Heart right ventricle (tissue), 16 donors: ENCODE results near the gene CDR2L. TPM values are rescaled to one million over a fixed set of nuclear protein-coding genes. Genes with fewer than 3 reads are reported as not detected.

Experiments used
- ATAC-seq, 8 donors: fragments of 200-7000 bp; cut with Tn5 transposase; one replicate each; pipeline ENCODE4 v1.9.1; 2020; ENCODE audit warnings: mild to moderate bottlenecking in 8 of 8, moderate library complexity in 8 of 8, moderate number of reproducible peaks in 1 of 8
- DNase-seq, 2 donors: peaks; one replicate each; pipeline ENCODE4 v3.0.0-alpha.2; 2020
- H3K27ac ChIP-seq, 10 donors: fragments of 200-600 bp; sonication (generic) in 2 of 10; one replicate each; pipeline versions ENCODE4 v1.5.0 to v1.8.0; 2020 to 2022; ENCODE audit warnings: mild to moderate bottlenecking in 3 of 10
- H3K27me3 ChIP-seq, 7 donors: fragments of 200-600 bp; one replicate each; pipeline ENCODE4 v1.8.0; 2021 to 2022; ENCODE audit warnings: mild to moderate bottlenecking in 2 of 7
- H3K36me3 ChIP-seq, 9 donors: fragments of 200-600 bp; sonication (generic) in 1 of 9; one replicate each; pipeline versions ENCODE4 v1.5.0 to v1.8.0; 2020 to 2022; ENCODE audit warnings: mild to moderate bottlenecking in 2 of 9
- H3K4me1 ChIP-seq, 9 donors: fragments of 200-600 bp; sonication (generic) in 1 of 9; one replicate each; pipeline versions ENCODE4 v1.5.0 to v1.8.0; 2020 to 2022; ENCODE audit warnings: mild to moderate bottlenecking in 4 of 9
- H3K4me3 ChIP-seq, 10 donors: fragments of 200-600 bp; sonication (generic) in 2 of 10; one replicate each; pipeline versions ENCODE4 v1.5.0 to v1.8.0; 2020 to 2022; ENCODE audit warnings: mild to moderate bottlenecking in 7 of 10, moderate library complexity in 2 of 10
- H3K9me3 ChIP-seq, 11 donors: fragments of 200-600 bp in 10 of 11; sonication (generic) in 2 of 11; one replicate each; pipeline versions ENCODE4 v1.5.0 to v1.8.0; 2013 to 2022; ENCODE audit warnings: mild to moderate bottlenecking in 2 of 11, control low read depth in 1 of 11, moderate library complexity in 1 of 11
- WGBS, 2 donors: extraction: QIAGEN DNeasy Blood & Tissue Kit; methylation state at CpG; one replicate each; pipeline ENCODE4 v1.1.7; 2013; ENCODE audit warnings: inconsistent platforms in 1 of 2; 5-methylcytosine and 5-hydroxymethylcytosine counted together
- intact Hi-C, 10 donors: fragments of 100-400 bp; cut with DNase I; formaldehyde crosslinking; loops; one replicate each; pipeline versions ENCODE4 v1.11.1 to v1.14.2; 2022
- polyA plus RNA-seq, 2 donors: library from polyadenylated mRNA; stranded (reverse); fragments of 200-250 nt; gene quantifications; one replicate each; pipeline ENCODE4 v1.2.3, GENCODE V29; 2013
- total RNA-seq, 10 donors: library from RNA; stranded (reverse); fragmentation: NEBNext Ultra II Directional in 3 of 10; extraction: Animal tissue kit (Norgen Biotek cat#: 25700) in 3 of 10; gene quantifications; one replicate each; pipeline versions ENCODE4 v1.2.1 to v1.2.4, GENCODE V29; 2021 to 2023
- TF ChIP-seq, protein P1 (sequence below), 9 donors: fragments of 200-600 bp; sonication (generic) in 2 of 9; IDR thresholded peaks; one replicate each; pipeline versions ENCODE4 v1.5.0 to v1.8.0; 2021 to 2022; ENCODE audit warnings: antibody characterized with exemption in 9 of 9, mild to moderate bottlenecking in 5 of 9, moderate library complexity in 1 of 9
- donor health status: Arrhythmogenic right ventricular cardiomyopathy.
- donor health status: ischemic (EF 13 %, LVEDD 7.1; RV severe dilation, severe dysfunction).
- donor health status: healthy with polysubstance abuse.
- donor health status: DM: no; HTN: yes; CAD: no.
- donor health status: DM: no; HTN: no; CAD: no.
- donor health status: ischemic (EF 25% LVEDD 6.9; RV normal size, moderate dysfunction).
- donor health status: ischemic (EF 25% LVEDD 5.7; RV mildly dilated, moderate dysfunction).
- donor health status: healthy.
- donor health status: DM: yes; HTN: yes; CAD: no.
- donor health status: Ischemic cardiomyopathy.
- donor health status: ischemic (EF 35%, LVEDD 5.7; RV mildly dilated, moderate dysfunction).
- donor health status: nonischemic (EF 11% LVEDD 7.7; RV severe dilation, severe dysfunction).
- donor health status: DM: yes; HTN: yes; CAD: no.
- donor health status: PGD.
- donor health status: ischemic (EF 29% LVEDD 5.4; RV normal size, mild dysfunction).
- donor health status: nonischemic (EF 23%, LVEDD 6.1; RV moderate dilation, normal function).

CDR2L gene
- total and polyA plus RNA-seq, 12 donors = 8.5 to 25.3 (median 14.7) TPM

- 78 to 82% methylated on average over 24 of the region's 24 CpGs for WGBS, 2 donors
- Histone ChIP-seq H3K27ac (no peak overlapping the region), H3K27me3 (peaks cover 0 to 20% (median 0%) of the 10 kb centered on the region in 7 donors), H3K36me3 (peaks cover 0 to 38% (median 0%) of the 10 kb centered on the region in 9 donors), H3K4me3 (no peak overlapping the region), H3K4me1 (no peaks in the 10 kb centered on the region), H3K9me3 (no peaks in the 10 kb centered on the region)
- intact Hi-C loops = no loop called here
- TF ChIP-seq, protein P1, sequence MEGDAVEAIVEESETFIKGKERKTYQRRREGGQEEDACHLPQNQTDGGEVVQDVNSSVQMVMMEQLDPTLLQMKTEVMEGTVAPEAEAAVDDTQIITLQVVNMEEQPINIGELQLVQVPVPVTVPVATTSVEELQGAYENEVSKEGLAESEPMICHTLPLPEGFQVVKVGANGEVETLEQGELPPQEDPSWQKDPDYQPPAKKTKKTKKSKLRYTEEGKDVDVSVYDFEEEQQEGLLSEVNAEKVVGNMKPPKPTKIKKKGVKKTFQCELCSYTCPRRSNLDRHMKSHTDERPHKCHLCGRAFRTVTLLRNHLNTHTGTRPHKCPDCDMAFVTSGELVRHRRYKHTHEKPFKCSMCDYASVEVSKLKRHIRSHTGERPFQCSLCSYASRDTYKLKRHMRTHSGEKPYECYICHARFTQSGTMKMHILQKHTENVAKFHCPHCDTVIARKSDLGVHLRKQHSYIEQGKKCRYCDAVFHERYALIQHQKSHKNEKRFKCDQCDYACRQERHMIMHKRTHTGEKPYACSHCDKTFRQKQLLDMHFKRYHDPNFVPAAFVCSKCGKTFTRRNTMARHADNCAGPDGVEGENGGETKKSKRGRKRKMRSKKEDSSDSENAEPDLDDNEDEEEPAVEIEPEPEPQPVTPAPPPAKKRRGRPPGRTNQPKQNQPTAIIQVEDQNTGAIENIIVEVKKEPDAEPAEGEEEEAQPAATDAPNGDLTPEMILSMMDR (IDR thresholded peaks at IDR 0.05) = no peak
- no peak for ATAC-seq
- DNase-seq = no peak
Observed at GRCh38 chr17:74952431-74953133, 34.9 kb upstream of the CDR2L start.

GRCh38 chr17:74953134-74953687, 34.2 kb upstream of the CDR2L start:
- 76 to 83% methylated on average over 11 of the region's 11 CpGs for WGBS, 2 donors

DNA sequence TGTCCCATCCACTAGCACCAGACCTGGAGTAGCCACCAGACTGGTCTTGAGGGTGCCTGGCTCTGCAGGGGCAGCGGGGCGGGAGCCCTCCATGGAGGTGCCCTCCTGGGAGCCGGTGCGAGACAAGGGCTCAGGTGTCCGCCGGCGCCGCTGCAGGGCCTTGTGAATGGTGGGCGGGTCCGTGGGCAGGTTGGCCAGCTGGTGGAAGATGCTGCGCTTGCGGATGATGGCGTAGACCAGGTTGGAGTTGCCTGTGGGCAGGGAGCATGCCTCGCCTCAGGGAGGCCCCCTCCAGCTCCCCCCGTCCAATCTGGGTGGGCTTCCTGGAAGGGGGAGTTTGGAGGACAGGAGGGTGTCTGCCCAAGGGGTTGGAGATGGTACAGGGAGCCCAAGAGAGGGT, 33.3 kb upstream of the CDR2L start:
- ATAC-seq = no peak
- TF ChIP-seq, protein P1 (IDR thresholded peaks at IDR 0.05) = no peak

More at GRCh38 chr17:74953134-74953687, 34.2 kb upstream of the CDR2L start:
- ATAC-seq = no peak
- DNase-seq = no peak
- Histone ChIP-seq H3K9me3 (no peaks in the 10 kb centered on the region), H3K27me3 (peaks cover 0 to 20% (median 0%) of the 10 kb centered on the region in 7 donors), H3K36me3 (peaks cover 0 to 43% (median 0%) of the 10 kb centered on the region in 9 donors), H3K27ac (no peak overlapping the region), H3K4me3 (no peak overlapping the region), H3K4me1 (no peaks in the 10 kb centered on the region)
- intact Hi-C loops = no loop called here
- TF ChIP-seq, protein P1 (IDR thresholded peaks at IDR 0.05) = no peak

DNA sequence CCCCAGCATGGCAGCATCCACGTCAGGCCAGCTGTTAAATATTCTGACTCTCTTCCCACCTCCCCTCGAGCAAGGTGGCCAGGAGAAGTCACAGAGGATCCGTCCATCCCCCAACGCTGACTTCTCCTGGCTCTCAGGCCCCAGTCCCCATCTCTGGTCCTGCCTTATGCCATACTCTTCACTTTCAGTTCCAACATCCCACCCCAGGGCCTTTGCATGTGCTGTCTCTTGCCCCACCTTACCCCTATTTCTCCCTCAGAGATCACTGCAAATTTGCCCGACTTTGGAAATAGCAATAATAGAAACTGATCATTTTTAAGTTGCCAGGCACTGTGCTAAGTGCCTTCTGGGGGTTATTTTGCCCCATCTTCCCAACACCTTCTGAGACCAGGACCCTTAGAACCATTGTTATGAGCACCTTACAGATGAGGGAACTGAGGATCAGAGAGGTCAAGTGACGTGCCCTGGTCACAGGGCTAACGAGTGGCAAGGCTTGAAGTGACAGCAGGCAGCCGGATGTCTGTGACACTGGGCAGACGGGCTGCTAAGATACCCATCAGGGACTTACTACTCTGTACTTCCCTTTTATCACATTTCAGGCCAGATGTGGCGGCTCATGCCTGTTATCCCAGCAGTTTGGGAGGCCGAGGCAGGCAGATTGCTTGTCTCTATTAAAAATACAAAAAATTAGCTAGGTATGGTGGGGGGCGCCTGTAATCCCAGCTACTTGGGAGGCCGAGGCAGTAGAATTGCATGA, 32.6 kb upstream of the CDR2L start:
- Histone ChIP-seq H3K27me3 (peaks cover 0 to 10% (median 0%) of the 10 kb centered on the region in 7 donors), H3K4me1 (no peaks in the 10 kb centered on the region), H3K4me3 (no peak overlapping the region), H3K27ac (no peak overlapping the region), H3K36me3 (peaks cover 0 to 51% (median 0%) of the 10 kb centered on the region in 9 donors), H3K9me3 (no peaks in the 10 kb centered on the region)
- ATAC-seq = no peak
- DNase-seq = no peak
- WGBS, 2 donors = 70 to 72% methylated on average over 13 of the region's 13 CpGs
- TF ChIP-seq, protein P1 (IDR thresholded peaks at IDR 0.05) = no peak
- intact Hi-C loops = loop anchor here in 3 of 10 donors (5.0 kb wide), 2 partner anchors 33 to 163 kb away; partner anchors contain the start of genes OTOP2 (in 2 of the 3) and USH1G (in 2 of the 3)

More for the DNA sequence above, 33.3 kb upstream of the CDR2L start:
- no peak for DNase-seq
- Histone ChIP-seq H3K4me1 (no peaks in the 10 kb centered on the region), H3K36me3 (peaks cover 0 to 49% (median 0%) of the 10 kb centered on the region in 9 donors), H3K27ac (no peak overlapping the region), H3K4me3 (no peak overlapping the region), H3K9me3 (no peaks in the 10 kb centered on the region), H3K27me3 (peaks cover 0 to 16% (median 0%) of the 10 kb centered on the region in 7 donors)
- WGBS, 2 donors = 91 to 93% methylated on average over 15 of the region's 15 CpGs
- intact Hi-C loops = no loop called here
